GM12874 (cell line): ENCODE data around the gene UAP1L1.

ENCODE experiments used
- CTCF ChIP-seq: IDR thresholded peaks from 2 replicates; pipeline ENCODE4 v1.5.1; 2011; ENCODE audit warnings: low read depth, mild to moderate bottlenecking, control low read depth, low read length, moderate library complexity; ENCODE audit not compliant: insufficient read depth

The UAP1L1 gene

GRCh38 chr9:137031904-137032640, 45.2 kb upstream of the UAP1L1 start, which contains the start of gene FUT7:
FUT7 (minus strand) TSS chr9:137032088; CDS start chr9:137031991, 97 bp downstream.
- TF ChIP-seq CTCF = no peak

DNA sequence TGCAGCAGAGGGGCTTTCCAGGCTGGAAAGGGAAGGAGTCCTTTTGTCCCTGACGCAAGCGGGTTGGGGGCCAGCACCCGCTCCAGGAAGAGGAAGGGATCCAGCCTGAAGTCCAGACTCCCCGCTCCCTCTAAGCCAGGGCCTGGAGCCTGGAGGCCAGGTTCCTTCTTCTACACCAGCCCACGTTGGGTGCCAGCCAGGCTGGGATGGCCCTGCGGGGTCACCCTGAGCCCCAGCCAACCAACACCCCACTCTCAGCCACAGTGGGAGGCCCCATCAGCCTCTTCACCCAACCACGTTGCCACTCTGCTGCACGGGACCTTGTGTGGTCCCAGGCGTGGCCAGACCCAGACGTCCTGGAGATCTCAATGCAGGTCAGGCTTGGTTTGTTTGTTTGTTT, 44.5 kb upstream of the UAP1L1 start:
- TF ChIP-seq CTCF = no peak

DNA sequence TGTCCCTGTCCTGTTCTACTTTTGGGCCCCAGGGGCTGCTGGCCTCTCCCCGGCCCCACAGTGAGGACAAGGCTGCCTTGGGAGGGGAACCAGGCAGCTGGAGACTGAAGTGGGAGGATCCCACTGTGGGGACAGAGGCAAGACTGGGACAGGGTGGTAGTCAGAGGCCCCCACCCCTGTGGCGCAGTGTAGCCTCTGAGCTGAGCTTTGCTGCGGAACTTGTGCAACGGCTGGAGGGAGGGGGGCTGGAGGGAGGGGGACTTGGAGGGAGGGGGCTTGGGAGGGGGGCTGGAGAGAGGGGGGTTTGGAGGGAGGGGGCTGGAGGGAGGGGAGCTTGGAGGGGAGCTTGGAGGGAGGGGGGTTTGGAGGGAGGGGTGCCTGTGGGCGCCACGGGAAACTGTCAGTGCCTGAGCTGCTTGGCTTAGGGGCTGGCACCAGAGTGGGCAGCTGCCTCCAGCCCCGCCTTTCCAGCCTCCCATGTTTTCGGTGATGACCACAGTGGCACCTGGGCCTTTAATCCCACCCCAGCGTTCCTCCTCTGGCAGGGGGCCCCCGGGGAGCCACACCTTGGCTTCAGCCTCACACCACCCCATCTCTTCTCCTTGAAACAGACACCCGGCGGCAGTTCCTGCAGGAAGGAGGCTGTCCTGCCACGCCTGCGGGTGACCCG, 43.1 kb upstream of the UAP1L1 start:
- no peak for TF ChIP-seq CTCF

- peak; percentile 96 for TF ChIP-seq CTCF
Observed at GRCh38 chr9:137034709-137035506, 42.4 kb upstream of the UAP1L1 start.

DNA sequence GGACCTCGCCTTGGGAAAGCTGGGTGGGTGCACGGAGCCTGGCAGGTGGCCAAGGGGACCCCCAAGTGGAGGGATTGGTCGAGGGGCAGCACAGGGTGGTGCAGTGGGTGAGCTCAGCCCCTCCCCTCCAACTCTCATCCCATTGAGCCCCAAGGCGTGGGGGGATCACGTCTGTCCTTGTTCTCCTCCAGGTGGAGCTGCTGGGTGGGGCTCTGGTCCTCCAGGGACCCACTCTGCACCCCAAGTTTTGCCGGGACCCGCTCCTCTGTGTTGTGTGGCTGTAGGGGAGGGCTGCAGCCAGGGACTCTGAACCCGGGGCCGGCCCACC, 41.8 kb upstream of the UAP1L1 start:
- no peak for TF ChIP-seq CTCF

DNA sequence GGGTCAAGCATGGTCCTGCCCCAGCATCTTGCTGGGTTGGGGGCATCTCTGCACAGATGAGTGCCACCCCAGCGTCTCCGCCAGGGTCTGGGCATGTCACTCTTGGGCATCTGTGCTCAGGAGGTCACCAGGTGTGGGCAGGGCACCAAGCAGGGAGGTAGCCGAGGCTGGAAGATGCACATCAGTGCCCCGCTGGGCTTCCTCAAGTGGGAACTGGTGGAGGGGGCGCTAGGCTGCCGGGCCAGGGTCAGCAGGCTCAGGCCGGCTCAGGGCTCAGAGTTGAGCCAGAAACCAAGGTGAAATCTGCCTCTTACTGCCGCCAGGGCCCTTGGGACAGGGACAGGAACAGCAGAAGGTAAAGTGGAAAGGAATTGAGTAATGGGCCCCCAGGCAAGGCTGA, 41.4 kb upstream of the UAP1L1 start:
- TF ChIP-seq CTCF = no peak

DNA sequence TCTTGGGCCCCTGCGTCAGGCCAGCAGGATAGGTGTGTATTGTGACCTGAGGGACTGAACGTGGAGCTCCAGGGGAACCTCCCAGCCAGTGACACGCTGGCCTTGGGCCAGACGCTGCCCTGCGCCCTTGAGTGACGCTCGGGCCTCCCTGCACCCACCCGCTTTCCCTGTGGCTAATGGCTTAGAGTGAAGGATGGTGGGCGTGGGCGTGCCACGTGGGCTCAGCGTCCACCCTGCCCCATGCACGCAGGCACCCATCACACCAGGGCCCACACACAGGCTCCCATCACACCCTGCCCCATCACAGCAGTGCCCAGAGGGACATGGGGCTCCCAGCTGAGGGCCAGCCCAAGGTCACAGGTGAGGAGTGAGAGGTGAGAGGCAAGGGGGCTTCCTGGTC, 40.3 kb upstream of the UAP1L1 start:
- TF ChIP-seq CTCF = no peak
